Measurements from ENCODE around the gene TUBA8. TPM values are rescaled to one million over a fixed set of nuclear protein-coding genes. Genes with fewer than 3 reads are reported as not detected.
A peak's percentile ranks its signal among the peaks of the same experiment; 100 is the strongest.

TUBA8 gene
- polyA plus RNA-seq, 1 donor (not counting 4 experiments of a cell fraction or from before 2014, with no cell fraction given): 0.35 TPM

- no peak overlapping the region for H3K4me2 ChIP-seq (ENCODE audit: control insufficient read depth, extremely low read depth, insufficient read depth, low read depth, low read length)
- dilution Hi-C loops (cut with MboI; ENCODE audit: extremely low pct_ligation_motif_present, low sequenced_read_pairs): no loop called here
- H3K27ac ChIP-seq (ENCODE audit: control insufficient read depth, insufficient read depth, low read length): no peak overlapping the region
- DNase-seq (ENCODE audit: low read depth, low spot score) (no peak), FAIRE-seq (no peak)
- no peak overlapping the region for H3K9ac ChIP-seq (ENCODE audit: control insufficient read depth, extremely low read depth, insufficient read depth, low read length)
- H3K36me3 ChIP-seq (ENCODE audit: control insufficient read depth in 2 of 2, extremely low read depth in 1 of 2, insufficient read depth in 2 of 2, low read length in 2 of 2): peaks cover 3 to 4% of the 10 kb centered on the region in 2 experiments
- no peaks in the 10 kb centered on the region for H3K27me3 ChIP-seq (ENCODE audit: control insufficient read depth, extremely low read depth, insufficient read depth, low read length)
- TF ChIP-seq EZH2 (IDR thresholded peaks at IDR 0.05; ENCODE audit: low read length) (no peak), CTCF (optimal IDR thresholded peaks at IDR 0.05 in 1 of 3, IDR thresholded peaks at IDR 0.05 in 1 of 3, conservative IDR thresholded peaks at IDR 0.05 in 1 of 3; ENCODE audit: extremely low read depth in 1 of 3, insufficient read depth in 2 of 3, low read length in 3 of 3) (no peak)
- no peak overlapping the region for H2AFZ ChIP-seq (ENCODE audit: control insufficient read depth, low read length)
- H3K9me1 ChIP-seq (ENCODE audit: control insufficient read depth, extremely low read depth, insufficient read depth, low read length): no peaks in the 10 kb centered on the region
- peaks cover 46% of the 10 kb centered on the region for H3K4me1 ChIP-seq (ENCODE audit: control insufficient read depth, extremely low read depth, insufficient read depth, low read length)
- no peaks in the 10 kb centered on the region for H4K20me1 ChIP-seq (ENCODE audit: control insufficient read depth, extremely low read depth, insufficient read depth, low read length)
- no peaks in the 10 kb centered on the region for H3K9me3 ChIP-seq (ENCODE audit: control insufficient read depth, low read depth, low read length)
- no peak overlapping the region for H3K4me3 ChIP-seq (ENCODE audit: control insufficient read depth in 2 of 3, extremely low read depth in 1 of 3, insufficient read depth in 2 of 3, low read depth in 1 of 3, low read length in 3 of 3)
- H3K79me2 ChIP-seq (ENCODE audit: control insufficient read depth, insufficient read depth, low read length): peaks cover 31% of the 10 kb centered on the region
Observed at GRCh38 chr22:18075101-18075719, 35.4 kb upstream of the TUBA8 start.

GRCh38 chr22:18075720-18076497, 34.7 kb upstream of the TUBA8 start:
- Histone ChIP-seq H3K9me3 (ENCODE audit: control insufficient read depth, low read depth, low read length) (no peaks in the 10 kb centered on the region), H3K4me2 (ENCODE audit: control insufficient read depth, extremely low read depth, insufficient read depth, low read depth, low read length) (peak overlapping the region; percentile 97), H3K27ac (ENCODE audit: control insufficient read depth, insufficient read depth, low read length) (peak overlapping the region; percentile 95), H2AFZ (ENCODE audit: control insufficient read depth, low read length) (no peak overlapping the region), H3K4me3 (ENCODE audit: control insufficient read depth in 2 of 3, extremely low read depth in 1 of 3, insufficient read depth in 2 of 3, low read depth in 1 of 3, low read length in 3 of 3) (no peak overlapping the region), H3K27me3 (ENCODE audit: control insufficient read depth, extremely low read depth, insufficient read depth, low read length) (no peaks in the 10 kb centered on the region), H4K20me1 (ENCODE audit: control insufficient read depth, extremely low read depth, insufficient read depth, low read length) (no peaks in the 10 kb centered on the region), H3K79me2 (ENCODE audit: control insufficient read depth, insufficient read depth, low read length) (peaks cover 37% of the 10 kb centered on the region), H3K36me3 (ENCODE audit: control insufficient read depth in 2 of 2, extremely low read depth in 1 of 2, insufficient read depth in 2 of 2, low read length in 2 of 2) (peaks cover 5 to 7% of the 10 kb centered on the region in 2 experiments), H3K9me1 (ENCODE audit: control insufficient read depth, extremely low read depth, insufficient read depth, low read length) (no peaks in the 10 kb centered on the region), H3K9ac (ENCODE audit: control insufficient read depth, extremely low read depth, insufficient read depth, low read length) (peak overlapping the region; percentile 98), H3K4me1 (ENCODE audit: control insufficient read depth, extremely low read depth, insufficient read depth, low read length) (peaks cover 39% of the 10 kb centered on the region)
- TF ChIP-seq CTCF (optimal IDR thresholded peaks at IDR 0.05 in 1 of 3, IDR thresholded peaks at IDR 0.05 in 1 of 3, conservative IDR thresholded peaks at IDR 0.05 in 1 of 3; ENCODE audit: extremely low read depth in 1 of 3, insufficient read depth in 2 of 3, low read length in 3 of 3) (peak; percentile 57 to 78 (median 73)), EZH2 (IDR thresholded peaks at IDR 0.05; ENCODE audit: low read length) (no peak)
- no peak for DNase-seq (ENCODE audit: low read depth, low spot score)
- dilution Hi-C loops (cut with MboI; ENCODE audit: extremely low pct_ligation_motif_present, low sequenced_read_pairs): no loop called here
- FAIRE-seq: peak; percentile 49
